T47D (cell line): Measurements from ENCODE around the gene TEAD2.

Experiments
- DNase-seq, 2 experiments: peaks; one replicate each; pipeline versions ENCODE4 v3.0.0 to v3.0.0-alpha.2; 2011 to 2012; ENCODE audit warnings: low read depth in 1 of 2, low spot score in 1 of 2
- JUND ChIP-seq: IDR thresholded peaks from 2 replicates; pipeline ENCODE4 v1.6.1; 2012; ENCODE audit warnings: low read depth
- in situ Hi-C: cut with HindIII; loops from 2 replicates; pipeline ENCODE4 v1.10.0; 2016; ENCODE audit warnings: low sequenced_read_pairs, low pct_unique_long_range_greater_than_20kb

Gene TEAD2

DNA sequence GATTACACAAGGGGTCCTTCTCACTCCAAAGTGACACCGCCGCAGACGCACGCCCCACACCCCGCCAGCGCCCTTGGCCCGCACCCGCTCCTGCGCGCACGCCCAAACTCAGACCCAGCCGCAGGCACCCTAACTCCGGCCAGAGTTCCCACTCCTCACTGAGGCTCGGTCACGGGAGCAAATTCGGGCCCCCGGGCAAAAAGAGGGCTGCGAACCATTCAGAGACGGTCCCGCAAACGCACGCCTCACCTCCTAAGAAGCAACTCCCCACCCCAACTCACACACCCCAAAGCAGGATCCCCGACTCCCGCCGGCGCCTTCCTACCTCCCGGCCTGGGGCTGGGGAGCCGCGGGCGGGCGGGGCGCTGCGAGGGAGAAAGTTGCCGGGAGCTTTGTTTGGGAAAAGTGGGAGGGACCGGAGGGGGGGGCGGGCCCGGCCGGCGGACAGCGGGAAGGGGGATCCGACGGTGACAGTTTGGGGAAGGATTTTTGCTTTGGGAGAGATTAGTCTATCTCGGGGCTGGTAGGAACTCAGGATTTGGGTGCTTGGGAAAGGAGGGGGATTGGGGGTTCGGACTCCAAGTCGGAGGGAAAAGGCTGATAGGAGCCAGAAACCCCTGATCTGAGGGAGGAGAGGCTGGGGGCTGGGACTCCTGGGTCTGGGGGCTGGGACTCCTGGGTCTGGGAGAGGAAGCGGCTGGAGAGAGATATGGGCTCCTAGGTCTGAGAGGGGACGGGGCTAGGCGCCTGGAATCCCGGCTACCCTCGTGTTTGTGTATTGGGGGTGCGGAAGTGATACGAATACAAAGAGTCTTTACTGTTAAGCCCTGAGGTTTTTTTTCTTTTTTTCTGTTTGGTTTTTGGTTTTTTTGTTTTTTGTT lies at the start of gene TEAD2:
Gene TEAD2, minus strand, starts transcription at position 369 of the 881 bp plus-strand sequence. CDS start 2,341 bp downstream, outside the sequence.
- peak; percentile 48 to 52 for DNase-seq
- in situ Hi-C loops = no loop called here
- TF ChIP-seq JUND = no peak

GRCh38 chr19:49411681-49412326 lies 49.6 kb upstream of the TEAD2 start:
- no peak for TF ChIP-seq JUND
- in situ Hi-C loops = no loop called here
- DNase-seq = no peak

GRCh38 chr19:49409441-49410029 lies 47.3 kb upstream of the TEAD2 start:
- in situ Hi-C loops = no loop called here
- no peak for DNase-seq
- no peak for TF ChIP-seq JUND

GRCh38 chr19:49408816-49409440 lies 46.7 kb upstream of the TEAD2 start:
- TF ChIP-seq JUND = no peak
- in situ Hi-C loops = no loop called here
- no peak for DNase-seq

DNA sequence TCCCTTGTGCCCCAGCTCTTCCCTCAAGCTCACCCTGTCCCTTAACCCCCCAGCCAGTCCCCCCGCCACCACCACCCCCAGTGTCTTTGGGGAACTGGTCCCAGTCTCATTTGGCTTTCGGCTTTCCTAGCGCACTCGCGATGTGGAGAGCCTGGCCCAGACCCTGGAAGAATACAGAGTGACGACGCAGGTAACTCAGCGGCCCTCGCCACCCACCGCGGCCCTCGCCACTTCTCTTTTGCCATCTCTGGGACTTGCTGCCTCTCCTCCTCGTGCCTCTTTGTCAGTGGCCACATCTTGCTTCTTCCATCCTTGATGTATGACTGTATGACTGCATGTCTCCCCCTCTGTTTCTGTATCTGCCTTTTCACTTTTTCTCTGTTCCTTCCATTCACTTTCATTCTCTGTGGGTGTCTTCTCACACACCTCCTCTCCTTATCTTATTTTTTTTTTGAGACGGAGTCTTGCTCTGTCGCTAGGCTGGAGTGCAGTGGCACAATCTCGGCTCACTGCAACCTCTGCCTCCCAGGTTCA lies 45.3 kb upstream of the TEAD2 start:
- in situ Hi-C loops = no loop called here
- no peak for TF ChIP-seq JUND
- DNase-seq = no peak

- no peak for DNase-seq
- no peak for TF ChIP-seq JUND
- in situ Hi-C loops = no loop called here
These were observed 44.9 kb upstream of the TEAD2 start for GRCh38 chr19:49407079-49407478.

DNA sequence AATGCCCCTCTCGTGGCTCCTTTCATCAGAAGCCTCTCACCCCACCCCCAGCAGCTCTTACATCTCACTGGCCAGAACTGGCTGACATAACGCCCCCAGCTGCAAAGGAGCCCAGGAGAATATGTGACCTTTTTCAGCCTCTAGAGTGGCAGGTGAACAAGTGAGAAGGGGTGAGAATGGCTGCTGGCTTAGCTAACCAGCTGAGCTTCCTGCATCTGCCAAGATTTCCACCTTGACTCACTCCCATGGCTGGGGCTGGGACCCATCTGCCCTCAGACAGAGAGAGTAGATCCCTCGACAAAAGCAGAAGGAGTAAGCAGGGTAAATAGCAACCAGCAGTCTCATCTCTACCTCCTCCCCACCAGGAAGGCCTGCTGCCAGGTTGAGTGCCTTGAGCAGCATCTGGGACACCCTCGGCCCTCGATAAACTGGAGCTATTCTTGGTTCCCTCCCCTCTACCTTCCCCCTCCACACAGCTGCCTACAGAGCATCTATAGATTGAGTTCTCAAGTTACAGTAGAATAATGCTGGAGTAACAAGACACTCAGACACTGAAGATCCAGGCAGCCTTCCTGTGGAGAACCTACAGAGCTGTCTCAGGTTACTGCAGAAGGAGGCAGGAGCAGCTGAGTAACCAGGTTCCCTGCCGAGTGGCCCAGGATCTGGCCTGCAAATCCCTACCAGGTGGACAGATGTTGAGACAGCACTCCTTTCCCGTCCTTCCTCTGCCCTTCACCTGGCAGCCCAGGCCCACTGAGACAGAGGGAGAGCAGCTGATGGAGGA lies 41.4 kb upstream of the TEAD2 start:
- peak in 1 of 2 experiments; percentile 64 for DNase-seq
- TF ChIP-seq JUND = no peak
- in situ Hi-C loops = no loop called here

GRCh38 chr19:49400029-49400428 lies 37.8 kb upstream of the TEAD2 start:
- TF ChIP-seq JUND = no peak
- DNase-seq = no peak
- in situ Hi-C loops = no loop called here

DNA sequence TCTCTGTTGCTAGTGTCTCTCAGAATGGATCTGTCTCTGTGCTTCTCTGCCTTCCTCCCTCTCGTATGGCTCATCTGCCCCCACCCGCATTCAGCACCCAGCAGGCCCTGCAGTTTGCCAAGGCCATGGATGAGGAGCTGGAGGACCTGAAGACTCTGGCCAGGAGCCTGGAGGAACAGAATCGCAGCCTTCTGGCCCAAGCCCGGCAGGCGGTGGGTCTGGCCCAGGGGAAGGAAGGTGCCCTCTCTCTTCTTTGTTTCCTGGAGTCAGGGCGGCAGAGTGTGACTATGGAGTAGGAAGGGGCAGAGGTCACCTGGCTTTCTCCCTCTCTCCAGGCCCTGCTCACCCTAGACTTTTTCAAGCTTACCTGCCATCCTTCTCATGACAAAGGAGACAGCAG lies 36.7 kb upstream of the TEAD2 start:
- no peak for TF ChIP-seq JUND
- no peak for DNase-seq
- in situ Hi-C loops = no loop called here

GRCh38 chr19:49398001-49398615 lies 35.9 kb upstream of the TEAD2 start:
- in situ Hi-C loops = no loop called here
- DNase-seq = no peak

GRCh38 chr19:49396738-49397505 lies 34.7 kb upstream of the TEAD2 start:
- no peak for TF ChIP-seq JUND
- in situ Hi-C loops = no loop called here
- DNase-seq = no peak

More at GRCh38 chr19:49398001-49398615, 35.9 kb upstream of the TEAD2 start:
- no peak for TF ChIP-seq JUND
